GM23248 (cell line): ENCODE results near the gene CEP152.

Source experiments
- EZH2 ChIP-seq: fragments of 200-600 bp; sonication (generic); IDR thresholded peaks from 2 replicates; pipeline ENCODE4 v1.6.1; 2018; ENCODE audit warnings: antibody characterized with exemption, mild to moderate bottlenecking; ENCODE audit not compliant: insufficient read depth, poor library complexity, severe bottlenecking
- EZH2phosphoT487 ChIP-seq: fragments of 200-600 bp; sonication (generic); IDR thresholded peaks from 2 replicates; pipeline ENCODE4 v1.6.1; 2018; ENCODE audit warnings: antibody characterized with exemption, moderate library complexity, mild to moderate bottlenecking, low read depth; ENCODE audit not compliant: insufficient read depth

- no peak for TF ChIP-seq EZH2phosphoT487
- TF ChIP-seq EZH2, result no peak
Measured at GRCh38 chr15:48802257-48802656, 8.6 kb downstream of the CEP152 start.
